Neural cell (in vitro differentiated cells): ENCODE measurements around the gene MYO1G.

Experiments
- CTCF ChIP-seq: fragments of 450-650 bp; IDR thresholded peaks from 2 replicates; pipeline ENCODE4 v1.5.1; 2014; ENCODE audit warnings: antibody characterized with exemption, mild to moderate bottlenecking, moderate library complexity; ENCODE audit not compliant: poor library complexity, severe bottlenecking
- EP300 ChIP-seq: fragments of 450-650 bp; conservative IDR thresholded peaks from 2 replicates; pipeline ENCODE4 v1.6.1; 2014; ENCODE audit warnings: antibody characterized with exemption, mild to moderate bottlenecking, moderate library complexity; ENCODE audit not compliant: poor library complexity, severe bottlenecking
- EZH2 ChIP-seq: fragments of 200-600, 300-800 bp; shearing (Covaris generic), sonication (generic); IDR thresholded peaks from 2 replicates; pipeline ENCODE4 v1.6.1; 2014; ENCODE audit warnings: antibody characterized with exemption, low read length, borderline replicate concordance, mild to moderate bottlenecking; ENCODE audit not compliant: insufficient read depth, poor library complexity, severe bottlenecking
- MXI1 ChIP-seq: fragments of 450-650 bp; conservative IDR thresholded peaks from 2 replicates; pipeline ENCODE4 v1.6.1; 2014; ENCODE audit warnings: antibody characterized with exemption, mild to moderate bottlenecking; ENCODE audit not compliant: poor library complexity, severe bottlenecking
- POLR2AphosphoS5 ChIP-seq: IDR thresholded peaks from 2 replicates; pipeline ENCODE4 v1.6.1; 2012
- TAF1 ChIP-seq: IDR thresholded peaks from 2 replicates; pipeline ENCODE4 v1.6.1; 2012; ENCODE audit warnings: low read depth
- TF ChIP-seq, protein P1 (sequence below): IDR thresholded peaks from 2 replicates; pipeline ENCODE4 v1.6.1; 2012; ENCODE audit warnings: borderline replicate concordance

DNA sequence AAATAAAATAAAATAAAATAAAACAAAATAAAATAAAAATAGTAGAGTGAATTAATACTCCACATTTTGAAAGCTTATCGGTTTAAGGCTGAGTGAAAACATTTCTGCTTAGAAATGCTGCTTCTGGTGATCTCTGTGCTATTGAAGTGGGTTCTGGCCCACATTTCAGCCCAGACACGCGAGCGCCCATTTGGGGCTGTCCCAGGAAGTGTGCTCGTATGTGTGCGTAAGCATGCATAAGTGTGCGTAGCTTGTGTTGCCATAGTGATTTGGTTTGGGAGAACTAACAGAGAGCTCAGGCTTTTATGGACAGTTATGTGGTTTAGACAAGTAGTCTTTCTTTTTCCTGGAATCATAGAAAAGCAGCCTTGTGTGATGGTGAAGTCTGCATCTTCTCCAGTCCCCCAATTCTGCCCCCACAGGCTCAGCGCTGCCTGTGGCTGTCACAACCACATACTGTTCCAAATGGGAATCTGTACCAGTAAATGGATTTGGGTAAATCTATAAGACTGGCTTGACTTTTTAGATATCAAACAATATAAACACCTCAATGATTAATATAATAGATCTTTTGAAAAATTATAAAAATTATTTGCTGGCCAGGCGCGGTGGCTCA is 63.7 kb downstream of the MYO1G start:
- TF ChIP-seq CTCF (no peak), EZH2 (no peak), POLR2AphosphoS5 (no peak), EP300 (no peak), MXI1 (no peak), TAF1 (no peak)
- TF ChIP-seq, protein P1, sequence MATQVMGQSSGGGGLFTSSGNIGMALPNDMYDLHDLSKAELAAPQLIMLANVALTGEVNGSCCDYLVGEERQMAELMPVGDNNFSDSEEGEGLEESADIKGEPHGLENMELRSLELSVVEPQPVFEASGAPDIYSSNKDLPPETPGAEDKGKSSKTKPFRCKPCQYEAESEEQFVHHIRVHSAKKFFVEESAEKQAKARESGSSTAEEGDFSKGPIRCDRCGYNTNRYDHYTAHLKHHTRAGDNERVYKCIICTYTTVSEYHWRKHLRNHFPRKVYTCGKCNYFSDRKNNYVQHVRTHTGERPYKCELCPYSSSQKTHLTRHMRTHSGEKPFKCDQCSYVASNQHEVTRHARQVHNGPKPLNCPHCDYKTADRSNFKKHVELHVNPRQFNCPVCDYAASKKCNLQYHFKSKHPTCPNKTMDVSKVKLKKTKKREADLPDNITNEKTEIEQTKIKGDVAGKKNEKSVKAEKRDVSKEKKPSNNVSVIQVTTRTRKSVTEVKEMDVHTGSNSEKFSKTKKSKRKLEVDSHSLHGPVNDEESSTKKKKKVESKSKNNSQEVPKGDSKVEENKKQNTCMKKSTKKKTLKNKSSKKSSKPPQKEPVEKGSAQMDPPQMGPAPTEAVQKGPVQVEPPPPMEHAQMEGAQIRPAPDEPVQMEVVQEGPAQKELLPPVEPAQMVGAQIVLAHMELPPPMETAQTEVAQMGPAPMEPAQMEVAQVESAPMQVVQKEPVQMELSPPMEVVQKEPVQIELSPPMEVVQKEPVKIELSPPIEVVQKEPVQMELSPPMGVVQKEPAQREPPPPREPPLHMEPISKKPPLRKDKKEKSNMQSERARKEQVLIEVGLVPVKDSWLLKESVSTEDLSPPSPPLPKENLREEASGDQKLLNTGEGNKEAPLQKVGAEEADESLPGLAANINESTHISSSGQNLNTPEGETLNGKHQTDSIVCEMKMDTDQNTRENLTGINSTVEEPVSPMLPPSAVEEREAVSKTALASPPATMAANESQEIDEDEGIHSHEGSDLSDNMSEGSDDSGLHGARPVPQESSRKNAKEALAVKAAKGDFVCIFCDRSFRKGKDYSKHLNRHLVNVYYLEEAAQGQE = no peak
